T-cell (primary cell): ENCODE results near the gene IL4R. TPM values are rescaled to one million over a fixed set of nuclear protein-coding genes. Genes with fewer than 3 reads are reported as not detected.
A peak's percentile ranks its signal among the peaks of the same experiment; 100 is the strongest.

Source experiments
- ATAC-seq, 4 experiments: fragments of 200-7000 bp in 3 of 4; fragments of 150-1000 bp in 1 of 4; cut with Tn5 transposase; replicated peaks in 1 of 4; 1 replicate in 3 of 4; 2 replicates in 1 of 4; pipeline ENCODE4 v1.10.0; 2021; ENCODE audit warnings: moderate library complexity in 3 of 4, mild to moderate bottlenecking in 2 of 4, moderate number of reproducible peaks in 1 of 4
- CTCF ChIA-PET, 2 donors: fragments of 300-600 bp; sonication (Branson Sonifier 250); formaldehyde crosslinking; loops; one replicate each; lab custom pipeline; 2022; ENCODE audit warnings: antibody characterized with exemption in 2 of 2; lab: Charles Lee
- POLR2A ChIA-PET, 2 donors: fragments of 300-600 bp; sonication (Branson Sonifier 250); formaldehyde crosslinking; loops; one replicate each; lab custom pipeline; 2022; ENCODE audit warnings: antibody characterized with exemption in 2 of 2; lab: Charles Lee
- DNase-seq, 35 experiments: peaks; one replicate each; pipeline versions ENCODE4 v3.0.0 to v3.0.0-alpha.2; 2013 to 2023
- H3K27ac ChIP-seq: one replicate; pipeline ENCODE4 v1.5.1; 2013; ENCODE audit warnings: low read length
- H3K27me3 ChIP-seq, 2 experiments: replicated peaks in 1 of 2; 1 replicate in 1 of 2; 2 replicates in 1 of 2; pipeline versions ENCODE4 v1.6.1 to v1.7.0; 2013; ENCODE audit warnings: low read length in 1 of 2, mixed read lengths in 1 of 2; ENCODE audit not compliant: control insufficient read depth in 2 of 2, insufficient read depth in 2 of 2; ENCODE audit errors: extremely low read depth in 1 of 2
- H3K36me3 ChIP-seq, 2 donors: 1 replicate in 1 of 2; 2 replicates in 1 of 2; pipeline versions ENCODE4 v1.6.1 to v1.7.0; 2013; ENCODE audit warnings: low read length in 1 of 2; ENCODE audit not compliant: control insufficient read depth in 2 of 2, insufficient read depth in 1 of 2; ENCODE audit errors: extremely low read depth in 1 of 2
- H3K4me1 ChIP-seq, 2 experiments: 1 replicate in 1 of 2; 2 replicates in 1 of 2; pipeline versions ENCODE4 v1.6.1 to v1.7.0; 2013; ENCODE audit warnings: low read length in 2 of 2, mixed read lengths in 1 of 2; ENCODE audit not compliant: insufficient read depth in 2 of 2, control insufficient read depth in 1 of 2; ENCODE audit errors: extremely low read depth in 1 of 2
- H3K4me3 ChIP-seq, 2 donors: 1 replicate in 1 of 2; 2 replicates in 1 of 2; pipeline versions ENCODE4 v1.5.1 to v1.7.0; 2013; ENCODE audit warnings: mild to moderate bottlenecking in 2 of 2, low read length in 1 of 2, moderate library complexity in 1 of 2; ENCODE audit not compliant: control insufficient read depth in 1 of 2; ENCODE audit errors: extremely low read depth in 1 of 2
- H3K9me3 ChIP-seq: 2 replicates; pipeline ENCODE4 v1.7.0; 2013
- H3K27ac Mint-ChIP-seq, 2 donors: one replicate each; pipeline ENCODE4 v1.8.0; 2020 to 2021; ENCODE audit warnings: mild to moderate bottlenecking in 2 of 2, mixed read lengths in 2 of 2
- H3K27me3 Mint-ChIP-seq, 2 donors: one replicate each; pipeline ENCODE4 v1.8.0; 2021 to 2022; ENCODE audit warnings: mixed read lengths in 2 of 2
- H3K36me3 Mint-ChIP-seq: one replicate; pipeline ENCODE4 v1.8.0; 2021; ENCODE audit warnings: mixed read lengths
- H3K4me1 Mint-ChIP-seq, 3 donors: one replicate each; pipeline ENCODE4 v1.8.0; 2020 to 2022; ENCODE audit warnings: mixed read lengths in 3 of 3, mild to moderate bottlenecking in 1 of 3
- H3K4me3 Mint-ChIP-seq, 3 donors: one replicate each; pipeline ENCODE4 v1.8.0; 2020 to 2022; ENCODE audit warnings: mild to moderate bottlenecking in 3 of 3, mixed read lengths in 3 of 3, moderate library complexity in 3 of 3
- H3K9me3 Mint-ChIP-seq, 3 donors: one replicate each; pipeline ENCODE4 v1.8.0; 2020 to 2022; ENCODE audit warnings: mixed read lengths in 3 of 3
- WGBS: methylation state at CpG from one replicate; pipeline ENCODE4 v1.1.5; 2013; ENCODE audit warnings: missing lambda C conversion rate; ENCODE audit not compliant: insufficient coverage; 5-methylcytosine and 5-hydroxymethylcytosine counted together
- total RNA-seq, 35 experiments: library from RNA in 6 of 35; stranded (reverse) in 6 of 35; fragments of 120-200 nt in 1 of 35; gene quantifications; one replicate each; pipeline versions ENCODE4 v1.2.1 to v1.2.4 and lab custom pipeline; 2013 to 2026

The IL4R gene
- total RNA-seq, 5 donors from 2014 or later (not counting 1 experiment from before 2014, with no cell fraction given): 186 to 281 (median 221) TPM

GRCh38 chr16:27346819-27347218 lies 33.0 kb downstream of the IL4R start:
- ATAC-seq (no peak), DNase-seq (no peak)
- ChIA-PET POLR2A (no interaction called here), CTCF (no interaction called here)
- no CpG with 5 or more reads among the region's 5 CpGs for WGBS
- H3K4me3 ChIP-seq: no peak overlapping the region
- Mint-ChIP-seq H3K4me1 (peaks cover 1 to 34% (median 7%) of the 10 kb centered on the region in 3 donors), H3K36me3 (peaks cover 74% of the 10 kb centered on the region), H3K27ac (peak overlapping the region; percentile 23 to 66), H3K27me3 (no peaks in the 10 kb centered on the region), H3K4me3 (no peak overlapping the region), H3K9me3 (no peaks in the 10 kb centered on the region)
- peaks cover 0 to 8% of the 10 kb centered on the region in 2 experiments for H3K4me1 ChIP-seq
- H3K27ac ChIP-seq: no peak overlapping the region
- H3K9me3 ChIP-seq: no peaks in the 10 kb centered on the region
- no peaks in the 10 kb centered on the region for H3K27me3 ChIP-seq
- peaks cover 42 to 97% of the 10 kb centered on the region in 2 donors for H3K36me3 ChIP-seq

GRCh38 chr16:27347930-27348685 lies 34.3 kb downstream of the IL4R start:
- ATAC-seq (no peak), DNase-seq (no peak)
- peaks cover 33 to 96% of the 10 kb centered on the region in 2 donors for H3K36me3 ChIP-seq
- peaks cover 0 to 8% of the 10 kb centered on the region in 2 experiments for H3K4me1 ChIP-seq
- ChIA-PET CTCF (interaction anchor here in 1 of 2 donors (0.5 kb wide), 1 partner anchor 31 kb away, joined by 3 read pairs; no protein-coding TSS in a partner anchor), POLR2A (no interaction called here)
- H3K27me3 ChIP-seq: no peaks in the 10 kb centered on the region
- Mint-ChIP-seq H3K27me3 (no peaks in the 10 kb centered on the region), H3K4me3 (no peak overlapping the region), H3K4me1 (peaks cover 0 to 29% (median 7%) of the 10 kb centered on the region in 3 donors), H3K9me3 (no peaks in the 10 kb centered on the region), H3K36me3 (peaks cover 74% of the 10 kb centered on the region), H3K27ac (peak overlapping the region; percentile 74 to 84)
- H3K9me3 ChIP-seq: no peaks in the 10 kb centered on the region
- 86% methylated on average over 4 of the region's 9 CpGs for WGBS
- H3K27ac ChIP-seq: peak overlapping the region; percentile 18
- no peak overlapping the region for H3K4me3 ChIP-seq

- H3K27me3 ChIP-seq: no peaks in the 10 kb centered on the region
- peaks cover 0 to 8% of the 10 kb centered on the region in 2 experiments for H3K4me1 ChIP-seq
- Mint-ChIP-seq H3K4me1 (peaks cover 2 to 34% (median 12%) of the 10 kb centered on the region in 3 donors), H3K9me3 (no peaks in the 10 kb centered on the region), H3K4me3 (no peak overlapping the region), H3K27me3 (no peaks in the 10 kb centered on the region), H3K36me3 (peaks cover 80% of the 10 kb centered on the region), H3K27ac (peak overlapping the region; percentile 50 to 69)
- DNase-seq: no peak
- POLR2A ChIA-PET: no interaction called here
- H3K4me3 ChIP-seq: no peak overlapping the region
- H3K36me3 ChIP-seq: peaks cover 28 to 95% of the 10 kb centered on the region in 2 donors
- no peak overlapping the region for H3K27ac ChIP-seq
- no peaks in the 10 kb centered on the region for H3K9me3 ChIP-seq
- no peak for ATAC-seq
- CTCF ChIA-PET: interaction anchor here in 1 of 2 donors (0.6 kb wide), 1 partner anchor 196 kb away, joined by 4 read pairs; no protein-coding TSS in a partner anchor
- WGBS: 100% methylated on average over 2 of the region's 3 CpGs
Measured at GRCh38 chr16:27349276-27349675, 35.5 kb downstream of the IL4R start.

- Histone ChIP-seq H3K9me3 (no peaks in the 10 kb centered on the region), H3K27me3 (no peaks in the 10 kb centered on the region), H3K4me1 (peaks cover 0 to 8% of the 10 kb centered on the region in 2 experiments), H3K36me3 (peaks cover 28 to 95% of the 10 kb centered on the region in 2 donors), H3K4me3 (no peak overlapping the region), H3K27ac (no peak overlapping the region)
- Mint-ChIP-seq H3K27ac (peak overlapping the region; percentile 77 to 78), H3K27me3 (no peaks in the 10 kb centered on the region), H3K36me3 (peaks cover 79% of the 10 kb centered on the region), H3K4me3 (no peak overlapping the region), H3K9me3 (no peaks in the 10 kb centered on the region), H3K4me1 (peaks cover 5 to 38% (median 18%) of the 10 kb centered on the region in 3 donors)
- POLR2A ChIA-PET: no interaction called here
- 100% methylated on average over 1 of the region's 3 CpGs for WGBS
- CTCF ChIA-PET: interaction anchor here in 1 of 2 donors (0.6 kb wide), 1 partner anchor 88 kb away, joined by 3 read pairs; no protein-coding TSS in a partner anchor
- ATAC-seq (no peak), DNase-seq (no peak)
Measured at GRCh38 chr16:27350006-27350405, 36.2 kb downstream of the IL4R start.

- Histone ChIP-seq H3K27ac (no peak overlapping the region), H3K4me1 (peaks cover 0 to 13% of the 10 kb centered on the region in 2 experiments), H3K36me3 (peaks cover 32 to 93% of the 10 kb centered on the region in 2 donors), H3K27me3 (no peaks in the 10 kb centered on the region), H3K9me3 (no peaks in the 10 kb centered on the region), H3K4me3 (no peak overlapping the region)
- ATAC-seq (no peak), DNase-seq (no peak)
- CTCF ChIA-PET: no interaction called here
- WGBS: 100% methylated on average over 4 of the region's 6 CpGs
- POLR2A ChIA-PET: no interaction called here
- peaks cover 10 to 32% (median 21%) of the 10 kb centered on the region in 3 donors for H3K4me1 Mint-ChIP-seq
- H3K27ac Mint-ChIP-seq: peak overlapping the region; percentile 19 to 66
- H3K36me3 Mint-ChIP-seq: peaks cover 83% of the 10 kb centered on the region
- H3K9me3 Mint-ChIP-seq: no peaks in the 10 kb centered on the region
- H3K4me3 Mint-ChIP-seq: no peak overlapping the region
- no peaks in the 10 kb centered on the region for H3K27me3 Mint-ChIP-seq
Measured at GRCh38 chr16:27351989-27352388, 38.2 kb downstream of the IL4R start.

GRCh38 chr16:27353853-27354252 lies 40.1 kb downstream of the IL4R start:
- ChIA-PET POLR2A (no interaction called here), CTCF (interaction anchor here in 1 of 2 donors (0.6 kb wide), 1 partner anchor 175 kb away, joined by 3 read pairs; no protein-coding TSS in a partner anchor)
- Histone ChIP-seq H3K9me3 (no peaks in the 10 kb centered on the region), H3K36me3 (peaks cover 25 to 87% of the 10 kb centered on the region in 2 donors), H3K4me1 (peaks cover 0 to 5% of the 10 kb centered on the region in 2 experiments), H3K4me3 (no peak overlapping the region), H3K27ac (no peak overlapping the region), H3K27me3 (no peaks in the 10 kb centered on the region)
- no peak overlapping the region for H3K4me3 Mint-ChIP-seq
- 100% methylated on average over 1 of the region's 4 CpGs for WGBS
- DNase-seq (no peak), ATAC-seq (no peak)
- H3K27me3 Mint-ChIP-seq: no peaks in the 10 kb centered on the region
- no peaks in the 10 kb centered on the region for H3K9me3 Mint-ChIP-seq
- peak overlapping the region; percentile 27 to 82 for H3K27ac Mint-ChIP-seq
- peaks cover 10 to 22% (median 18%) of the 10 kb centered on the region in 3 donors for H3K4me1 Mint-ChIP-seq
- H3K36me3 Mint-ChIP-seq: peaks cover 80% of the 10 kb centered on the region
